Measurements from ENCODE around the gene SPCS1.

Gene SPCS1

GRCh38 chr3:52697632-52697965 is 8.3 kb upstream of the SPCS1 start:
- H3K27me3 ChIP-seq (ENCODE audit: low read depth, low read length) = no peaks in the 10 kb centered on the region
- 0 out of 2 replicates have a peak overlapping the region, but pooled peaks have one; percentile 25 for H3K4me2 ChIP-seq (ENCODE audit: low read length)
- peaks cover 52% of the 10 kb centered on the region for H3K36me3 ChIP-seq (replicated peaks; ENCODE audit: low read depth, low read length)
- no peaks in the 10 kb centered on the region for H3K9me3 ChIP-seq (ENCODE audit: insufficient read depth, low read length)
- peaks cover 34% of the 10 kb centered on the region for H3K4me1 ChIP-seq (ENCODE audit: low read length)
- H3K4me3 ChIP-seq (ENCODE audit: low read length) = no peak overlapping the region
- no peak for TF ChIP-seq CTCF (IDR thresholded peaks at IDR 0.05; ENCODE audit: low read depth, low read length)
- TF ChIP-seq EZH2phosphoT487 (IDR thresholded peaks at IDR 0.05; ENCODE audit: low read depth) = no peak
- H3K79me2 ChIP-seq (ENCODE audit: low read length) = peaks cover 20% of the 10 kb centered on the region
- peaks cover 34% of the 10 kb centered on the region for H4K20me1 ChIP-seq (ENCODE audit: insufficient read depth, low read length)
- peak overlapping the region; percentile 75 for H3K27ac ChIP-seq (ENCODE audit: low read length)
- no peak overlapping the region for H2AFZ ChIP-seq (ENCODE audit: low read depth, low read length)
- H3K9ac ChIP-seq (ENCODE audit: low read length) = no peak overlapping the region

GRCh38 chr3:52703341-52703740 is 2.6 kb upstream of the SPCS1 start:
- TF ChIP-seq EZH2phosphoT487 (IDR thresholded peaks at IDR 0.05; ENCODE audit: low read depth) (no peak), CTCF (IDR thresholded peaks at IDR 0.05; ENCODE audit: low read depth, low read length) (no peak)
- H3K79me2 ChIP-seq (ENCODE audit: low read length) = peaks cover 61% of the 10 kb centered on the region
- no peaks in the 10 kb centered on the region for H4K20me1 ChIP-seq (ENCODE audit: insufficient read depth, low read length)
- H3K27me3 ChIP-seq (ENCODE audit: low read depth, low read length) = no peaks in the 10 kb centered on the region
- H3K27ac ChIP-seq (ENCODE audit: low read length) = no peak overlapping the region
- no peak overlapping the region for H2AFZ ChIP-seq (ENCODE audit: low read depth, low read length)
- H3K4me3 ChIP-seq (ENCODE audit: low read length) = no peak overlapping the region
- H3K36me3 ChIP-seq (replicated peaks; ENCODE audit: low read depth, low read length) = peaks cover 9% of the 10 kb centered on the region
- H3K4me2 ChIP-seq (ENCODE audit: low read length) = no peak overlapping the region
- no peak overlapping the region for H3K9ac ChIP-seq (ENCODE audit: low read length)
- peaks cover 25% of the 10 kb centered on the region for H3K4me1 ChIP-seq (ENCODE audit: low read length)
- no peaks in the 10 kb centered on the region for H3K9me3 ChIP-seq (ENCODE audit: insufficient read depth, low read length)

GRCh38 chr3:52704611-52705437 is 1.1 kb upstream of the SPCS1 start:
- Histone ChIP-seq H3K9ac (ENCODE audit: low read length) (peak overlapping the region; percentile 89), H3K4me3 (ENCODE audit: low read length) (peak overlapping the region; percentile 91), H3K9me3 (ENCODE audit: insufficient read depth, low read length) (no peaks in the 10 kb centered on the region), H4K20me1 (ENCODE audit: insufficient read depth, low read length) (no peaks in the 10 kb centered on the region), H2AFZ (ENCODE audit: low read depth, low read length) (peak overlapping the region; percentile 68), H3K79me2 (ENCODE audit: low read length) (peaks cover 64% of the 10 kb centered on the region), H3K4me1 (ENCODE audit: low read length) (peaks cover 27% of the 10 kb centered on the region), H3K27ac (ENCODE audit: low read length) (peak overlapping the region; percentile 67), H3K4me2 (ENCODE audit: low read length) (peak overlapping the region; percentile 95), H3K36me3 (replicated peaks; ENCODE audit: low read depth, low read length) (peaks cover 17% of the 10 kb centered on the region), H3K27me3 (ENCODE audit: low read depth, low read length) (no peaks in the 10 kb centered on the region)
- TF ChIP-seq CTCF (IDR thresholded peaks at IDR 0.05; ENCODE audit: low read depth, low read length) (no peak), EZH2phosphoT487 (IDR thresholded peaks at IDR 0.05; ENCODE audit: low read depth) (no peak)

- Histone ChIP-seq H2AFZ (ENCODE audit: low read depth, low read length) (peak overlapping the region; percentile 68), H4K20me1 (ENCODE audit: insufficient read depth, low read length) (no peaks in the 10 kb centered on the region), H3K27ac (ENCODE audit: low read length) (peak overlapping the region; percentile 67), H3K9me3 (ENCODE audit: insufficient read depth, low read length) (no peaks in the 10 kb centered on the region), H3K4me3 (ENCODE audit: low read length) (peak overlapping the region; percentile 91), H3K79me2 (ENCODE audit: low read length) (peaks cover 64% of the 10 kb centered on the region), H3K9ac (ENCODE audit: low read length) (peak overlapping the region; percentile 89), H3K36me3 (replicated peaks; ENCODE audit: low read depth, low read length) (peaks cover 20% of the 10 kb centered on the region), H3K4me2 (ENCODE audit: low read length) (peak overlapping the region; percentile 95), H3K27me3 (ENCODE audit: low read depth, low read length) (no peaks in the 10 kb centered on the region), H3K4me1 (ENCODE audit: low read length) (peaks cover 32% of the 10 kb centered on the region)
- TF ChIP-seq CTCF (IDR thresholded peaks at IDR 0.05; ENCODE audit: low read depth, low read length) (no peak), EZH2phosphoT487 (IDR thresholded peaks at IDR 0.05; ENCODE audit: low read depth) (no peak)
Measured at GRCh38 chr3:52705438-52705687, 543 bp upstream of the SPCS1 start.

Measured in OCI-LY3 (cell line).